ENCODE results near the gene HTR2C. TPM values are rescaled to one million over a fixed set of nuclear protein-coding genes. Genes with fewer than 3 reads are reported as not detected.

Gene HTR2C
- total RNA-seq, 1 donor from 2014 or later = not detected

GRCh38 chrX:114819509-114819908 is 235.6 kb downstream of the HTR2C start:
- no peaks in the 10 kb centered on the region for H3K4me1 Mint-ChIP-seq (ENCODE audit: low read depth, unreplicated experiment)
- no peaks in the 10 kb centered on the region for H3K9me3 ChIP-seq (ENCODE audit: insufficient read depth, low read depth, low read length)
- H3K4me1 ChIP-seq (ENCODE audit: insufficient read depth, low read length) = no peaks in the 10 kb centered on the region
- H3K36me3 ChIP-seq (ENCODE audit: insufficient read depth, low read length) = no peaks in the 10 kb centered on the region
- no peak overlapping the region for H3K27ac Mint-ChIP-seq (ENCODE audit: unreplicated experiment)
- H3K79me2 ChIP-seq (ENCODE audit: insufficient read depth, low read length) = no peaks in the 10 kb centered on the region
- H3K9ac ChIP-seq (ENCODE audit: low read length) = no peak overlapping the region
- no peaks in the 10 kb centered on the region for H3K9me3 Mint-ChIP-seq (ENCODE audit: unreplicated experiment)
- H3K27me3 Mint-ChIP-seq (ENCODE audit: low read depth, unreplicated experiment) = no peaks in the 10 kb centered on the region
- TF ChIP-seq EZH2 (IDR thresholded peaks at IDR 0.05; ENCODE audit: insufficient read depth, low read length) (no peak), CTCF (IDR thresholded peaks at IDR 0.05; ENCODE audit: insufficient read depth, low read depth, low read length) (no peak)
- FAIRE-seq (no peak), DNase-seq (ENCODE audit: low read depth) (no peak)
- H3K4me3 ChIP-seq (ENCODE audit: insufficient read depth, low read depth, low read length) = no peak overlapping the region
- no peaks in the 10 kb centered on the region for H4K20me1 ChIP-seq (ENCODE audit: insufficient read depth, low read length)
- no peak overlapping the region for H3K27ac ChIP-seq (ENCODE audit: low read depth, low read length)
- H3K4me2 ChIP-seq (ENCODE audit: low read length) = no peak overlapping the region
- H2AFZ ChIP-seq (ENCODE audit: low read depth, low read length) = no peak overlapping the region
- H3K4me3 Mint-ChIP-seq (ENCODE audit: unreplicated experiment) = no peak overlapping the region
- no peaks in the 10 kb centered on the region for H3K27me3 ChIP-seq (ENCODE audit: insufficient read depth, low read length)
- H3K36me3 Mint-ChIP-seq (ENCODE audit: low read depth, unreplicated experiment) = no peaks in the 10 kb centered on the region

- Histone ChIP-seq H3K4me1 (ENCODE audit: insufficient read depth, low read length) (no peaks in the 10 kb centered on the region), H4K20me1 (ENCODE audit: insufficient read depth, low read length) (no peaks in the 10 kb centered on the region), H3K36me3 (ENCODE audit: insufficient read depth, low read length) (no peaks in the 10 kb centered on the region), H3K4me2 (ENCODE audit: low read length) (no peak overlapping the region), H3K4me3 (ENCODE audit: insufficient read depth, low read depth, low read length) (no peak overlapping the region), H3K79me2 (ENCODE audit: insufficient read depth, low read length) (no peaks in the 10 kb centered on the region), H3K9me3 (ENCODE audit: insufficient read depth, low read depth, low read length) (no peaks in the 10 kb centered on the region), H3K27ac (ENCODE audit: low read depth, low read length) (no peak overlapping the region), H2AFZ (ENCODE audit: low read depth, low read length) (no peak overlapping the region), H3K9ac (ENCODE audit: low read length) (no peak overlapping the region), H3K27me3 (ENCODE audit: insufficient read depth, low read length) (no peaks in the 10 kb centered on the region)
- peaks cover 3% of the 10 kb centered on the region for H3K4me1 Mint-ChIP-seq (ENCODE audit: low read depth, unreplicated experiment)
- no peaks in the 10 kb centered on the region for H3K27me3 Mint-ChIP-seq (ENCODE audit: low read depth, unreplicated experiment)
- peak; percentile 0 for DNase-seq (ENCODE audit: low read depth)
- no peaks in the 10 kb centered on the region for H3K36me3 Mint-ChIP-seq (ENCODE audit: low read depth, unreplicated experiment)
- H3K9me3 Mint-ChIP-seq (ENCODE audit: unreplicated experiment) = no peaks in the 10 kb centered on the region
- FAIRE-seq = peak; percentile 96
- no peak overlapping the region for H3K4me3 Mint-ChIP-seq (ENCODE audit: unreplicated experiment)
- TF ChIP-seq CTCF (IDR thresholded peaks at IDR 0.05; ENCODE audit: insufficient read depth, low read depth, low read length) = no peak
- TF ChIP-seq EZH2 (IDR thresholded peaks at IDR 0.05; ENCODE audit: insufficient read depth, low read length) = no peak
- H3K27ac Mint-ChIP-seq (ENCODE audit: unreplicated experiment) = peak overlapping the region; percentile 69
Measured at GRCh38 chrX:114841051-114841450, 257.2 kb downstream of the HTR2C start.

GRCh38 chrX:114842181-114842580 is 258.3 kb downstream of the HTR2C start:
- no peak overlapping the region for H3K27ac Mint-ChIP-seq (ENCODE audit: unreplicated experiment)
- H3K4me3 ChIP-seq (ENCODE audit: insufficient read depth, low read depth, low read length) = no peak overlapping the region
- H3K27me3 Mint-ChIP-seq (ENCODE audit: low read depth, unreplicated experiment) = no peaks in the 10 kb centered on the region
- no peaks in the 10 kb centered on the region for H3K9me3 ChIP-seq (ENCODE audit: insufficient read depth, low read depth, low read length)
- no peaks in the 10 kb centered on the region for H3K36me3 Mint-ChIP-seq (ENCODE audit: low read depth, unreplicated experiment)
- no peaks in the 10 kb centered on the region for H3K79me2 ChIP-seq (ENCODE audit: insufficient read depth, low read length)
- no peak overlapping the region for H3K27ac ChIP-seq (ENCODE audit: low read depth, low read length)
- no peaks in the 10 kb centered on the region for H3K27me3 ChIP-seq (ENCODE audit: insufficient read depth, low read length)
- H4K20me1 ChIP-seq (ENCODE audit: insufficient read depth, low read length) = no peaks in the 10 kb centered on the region
- H3K4me3 Mint-ChIP-seq (ENCODE audit: unreplicated experiment) = no peak overlapping the region
- DNase-seq (ENCODE audit: low read depth) (no peak), FAIRE-seq (peak; percentile 68)
- no peaks in the 10 kb centered on the region for H3K36me3 ChIP-seq (ENCODE audit: insufficient read depth, low read length)
- no peak overlapping the region for H3K4me2 ChIP-seq (ENCODE audit: low read length)
- no peak overlapping the region for H3K9ac ChIP-seq (ENCODE audit: low read length)
- no peak overlapping the region for H2AFZ ChIP-seq (ENCODE audit: low read depth, low read length)
- H3K4me1 Mint-ChIP-seq (ENCODE audit: low read depth, unreplicated experiment) = peaks cover 3% of the 10 kb centered on the region
- H3K9me3 Mint-ChIP-seq (ENCODE audit: unreplicated experiment) = no peaks in the 10 kb centered on the region
- TF ChIP-seq CTCF (IDR thresholded peaks at IDR 0.05; ENCODE audit: insufficient read depth, low read depth, low read length) = no peak
- TF ChIP-seq EZH2 (IDR thresholded peaks at IDR 0.05; ENCODE audit: insufficient read depth, low read length) = no peak
- H3K4me1 ChIP-seq (ENCODE audit: insufficient read depth, low read length) = no peaks in the 10 kb centered on the region

Data from astrocyte (in vitro differentiated cells and primary cell).